GM19438 (cell line): ENCODE results near the gene TNFSF13.
"Not testable (repeated sequence)": the region's sequence is repeated elsewhere in the genome, so short reads cannot be mapped to it uniquely, and the experiment has no call there.

Experiments used
- ATAC-seq: cut with Tn5 transposase; IDR thresholded peaks from one replicate; pipeline ENCODE4 v1.9.1; 2021; ENCODE audit warnings: low read depth; ENCODE audit not compliant: unreplicated experiment

The TNFSF13 gene

GRCh38 chr17:7589204-7589868 is 30.8 kb downstream of the TNFSF13 start:
- ATAC-seq, result no peak

DNA sequence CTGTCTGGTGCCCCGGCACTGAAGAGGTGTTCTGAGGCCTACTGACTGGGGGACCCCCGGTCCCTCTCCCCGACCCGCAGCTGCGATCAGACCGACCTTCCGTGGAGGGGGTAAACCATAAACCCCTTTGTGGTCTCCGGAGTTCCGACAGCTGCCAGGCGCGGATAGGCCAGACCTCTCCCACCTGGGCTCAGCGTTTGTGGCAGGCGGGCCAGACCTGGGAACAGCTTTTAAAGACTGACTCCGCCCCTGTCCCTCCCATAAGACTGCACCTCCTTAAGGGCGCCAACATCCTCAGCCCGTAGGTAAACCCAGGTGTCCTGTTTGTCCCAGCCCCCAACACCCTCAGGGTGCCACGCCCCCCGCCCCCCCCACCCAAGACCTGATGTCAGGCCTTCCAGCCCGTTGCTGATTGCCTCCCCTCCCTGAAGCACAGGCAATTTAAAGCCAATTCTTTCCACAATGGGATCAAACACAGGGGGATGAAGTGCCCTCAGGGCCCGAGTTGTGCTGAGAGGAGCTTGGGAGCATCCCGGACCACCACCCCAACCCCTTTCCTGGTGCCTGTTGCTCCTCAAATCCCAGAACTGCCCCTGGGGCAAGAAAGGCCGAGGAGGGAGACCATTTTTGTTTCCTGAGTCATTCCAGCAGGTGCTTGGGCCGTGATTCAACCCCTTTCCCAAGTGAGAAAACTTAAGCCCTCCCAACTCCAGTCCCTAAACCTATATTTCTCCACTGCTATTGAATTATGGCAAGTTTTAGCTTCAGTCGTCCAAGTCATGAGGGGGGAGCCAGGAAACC is 31.5 kb downstream of the TNFSF13 start, which contains the start of gene SOX15:
SOX15 (minus strand) TSS at position 204 of the 801 bp plus-strand sequence. CDS start 418 bp downstream, outside the sequence.
- no peak for ATAC-seq

GRCh38 chr17:7590743-7591142 is 32.2 kb downstream of the TNFSF13 start:
- ATAC-seq, result no peak

GRCh38 chr17:7591596-7591995 is 33.0 kb downstream of the TNFSF13 start:
- no peak for ATAC-seq

DNA sequence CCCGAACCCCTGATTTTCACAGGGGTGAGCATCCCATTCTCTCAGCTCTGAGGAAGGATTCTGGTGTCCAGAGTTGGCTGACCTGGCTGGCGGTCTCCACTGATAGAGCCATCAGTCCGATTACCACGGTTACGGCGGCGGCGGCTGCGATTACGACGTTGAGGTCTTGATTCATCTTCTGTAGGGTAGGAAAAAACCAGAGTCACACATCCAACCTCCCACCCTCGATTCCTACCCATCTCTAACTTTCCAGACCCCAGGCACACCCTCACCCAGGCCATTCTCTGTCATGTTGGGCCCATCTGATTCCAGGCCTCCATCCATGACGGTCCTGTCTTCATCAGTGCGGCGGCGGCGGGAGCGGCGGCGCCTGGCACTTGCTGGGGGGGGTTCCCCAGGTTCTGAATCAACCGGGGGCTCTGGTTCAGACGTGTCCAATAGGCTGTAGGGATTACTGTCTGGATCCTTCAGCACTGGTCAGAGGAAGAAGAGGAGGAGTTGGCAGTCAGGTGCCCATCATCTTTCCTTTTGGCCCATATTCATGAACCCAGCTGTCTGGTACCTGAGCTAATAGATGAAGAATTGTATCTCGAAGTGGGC is 34.0 kb downstream of the TNFSF13 start:
- no peak for ATAC-seq

GRCh38 chr17:7593296-7593695 is 34.7 kb downstream of the TNFSF13 start:
- no peak for ATAC-seq

- ATAC-seq, result not testable (repeated sequence)
Measured at GRCh38 chr17:7597561-7597960, 39.0 kb downstream of the TNFSF13 start.

- ATAC-seq, result no peak
Measured at GRCh38 chr17:7606280-7606679, 47.7 kb downstream of the TNFSF13 start.

DNA sequence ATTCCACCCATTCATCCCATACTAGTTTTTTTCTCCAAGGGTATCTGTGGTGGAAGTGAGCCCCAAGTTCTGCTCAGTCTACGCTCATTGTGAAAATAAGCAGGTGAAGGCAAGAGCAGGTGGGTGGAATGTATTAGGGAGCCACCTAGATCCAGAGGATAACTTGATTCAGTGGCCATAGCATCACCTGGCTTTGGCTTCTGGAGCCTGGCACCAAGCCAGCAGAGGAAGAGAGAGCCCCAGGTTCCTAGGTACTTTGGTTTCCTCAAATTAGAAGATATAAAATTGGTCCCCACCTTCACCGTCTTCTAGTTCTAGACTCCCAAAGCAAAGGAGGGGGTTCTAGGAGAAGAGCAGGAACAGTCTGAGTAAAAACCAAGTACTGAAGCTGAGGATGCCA is 52.1 kb downstream of the TNFSF13 start:
- no peak for ATAC-seq
